Tibial nerve (tissue), 4 donors: ENCODE results near the gene NPPC. TPM values are rescaled to one million over a fixed set of nuclear protein-coding genes. Genes with fewer than 3 reads are reported as not detected.

Experiments used
- DNase-seq, 2 donors: peaks; one replicate each; pipeline ENCODE4 v3.0.0-alpha.2; 2019; ENCODE audit warnings: low spot score in 2 of 2
- H3K27ac ChIP-seq, 4 donors: fragments of 200-600 bp; sonication (generic) in 3 of 4; one replicate each; pipeline ENCODE4 v1.5.1; 2017 to 2019; ENCODE audit warnings: mild to moderate bottlenecking in 1 of 4
- H3K27me3 ChIP-seq, 2 donors: fragments of 200-600 bp; sonication (generic) in 1 of 2; one replicate each; pipeline versions ENCODE4 v1.5.1 to v1.6.0; 2017 to 2019
- H3K36me3 ChIP-seq, 3 donors: fragments of 200-600 bp; sonication (generic); one replicate each; pipeline ENCODE4 v1.5.1; 2018 to 2019
- H3K4me1 ChIP-seq, 4 donors: fragments of 200-600 bp; sonication (generic) in 3 of 4; one replicate each; pipeline ENCODE4 v1.5.1; 2017 to 2019
- H3K4me3 ChIP-seq, 4 donors: fragments of 200-600 bp; sonication (generic) in 3 of 4; one replicate each; pipeline ENCODE4 v1.5.1; 2017 to 2019; ENCODE audit warnings: mild to moderate bottlenecking in 1 of 4, moderate library complexity in 1 of 4
- H3K9me3 ChIP-seq, 4 donors: fragments of 200-600 bp; sonication (generic) in 3 of 4; one replicate each; pipeline ENCODE4 v1.5.1; 2017 to 2019
- EP300 ChIP-seq, 2 donors: sonication (generic); formaldehyde crosslinking; IDR thresholded peaks; one replicate each; pipeline ENCODE4 v1.6.1; 2017; ENCODE audit warnings: antibody characterized with exemption in 2 of 2, mild to moderate bottlenecking in 1 of 2
- POLR2A ChIP-seq, 2 donors: fragments of 450-650 bp; IDR thresholded peaks; one replicate each; pipeline ENCODE4 v1.6.1; 2017; ENCODE audit warnings: antibody characterized with exemption in 2 of 2, mild to moderate bottlenecking in 2 of 2, moderate library complexity in 2 of 2
- WGBS, 2 donors: methylation state at CpG; one replicate each; pipeline ENCODE4 v1.1.5; 2018; 5-methylcytosine and 5-hydroxymethylcytosine counted together
- total RNA-seq, 4 donors: library from RNA; depleted of rRNA; stranded (reverse); fragments of >200 nt; gene quantifications; one replicate each; pipeline ENCODE4 v1.1.0, GENCODE V29; 2016
- TF ChIP-seq, protein P1 (sequence below), 5 experiments: fragments of 200-600 bp in 3 of 5; fragments of 450-650 bp in 2 of 5; sonication (generic) in 3 of 5; IDR thresholded peaks; one replicate each; pipeline ENCODE4 v1.5.1; 2016 to 2019; ENCODE audit warnings: antibody characterized with exemption in 5 of 5, mild to moderate bottlenecking in 3 of 5, moderate library complexity in 2 of 5

The NPPC gene
- total RNA-seq, 4 donors from 2014 or later: not detected

DNA sequence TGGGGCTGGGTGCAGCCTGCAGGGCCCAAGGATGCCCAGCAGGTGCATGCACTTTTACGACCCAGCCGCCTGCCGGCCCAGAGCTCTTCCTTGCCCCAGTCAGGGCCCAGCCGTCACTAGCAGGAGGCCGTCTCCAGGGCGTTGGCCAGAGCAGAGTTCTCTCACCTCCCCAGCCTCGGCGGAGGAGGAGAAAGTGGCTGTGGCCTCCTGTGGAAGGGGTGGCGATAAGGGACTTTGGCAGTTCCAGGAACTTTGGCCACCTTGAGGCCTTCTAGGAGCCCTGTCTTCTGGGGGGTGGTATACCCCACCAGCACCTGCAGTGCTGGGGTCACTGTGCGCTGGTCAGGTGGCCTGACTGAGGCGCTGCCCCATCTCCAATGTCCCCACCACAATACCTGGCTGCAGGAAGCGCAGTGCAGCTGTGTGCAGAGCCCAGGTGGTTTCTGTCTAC lies 22.0 kb downstream of the NPPC start:
- no peak overlapping the region for H3K4me3 ChIP-seq
- no peak for TF ChIP-seq POLR2A (IDR thresholded peaks at IDR 0.05)
- TF ChIP-seq, protein P1, sequence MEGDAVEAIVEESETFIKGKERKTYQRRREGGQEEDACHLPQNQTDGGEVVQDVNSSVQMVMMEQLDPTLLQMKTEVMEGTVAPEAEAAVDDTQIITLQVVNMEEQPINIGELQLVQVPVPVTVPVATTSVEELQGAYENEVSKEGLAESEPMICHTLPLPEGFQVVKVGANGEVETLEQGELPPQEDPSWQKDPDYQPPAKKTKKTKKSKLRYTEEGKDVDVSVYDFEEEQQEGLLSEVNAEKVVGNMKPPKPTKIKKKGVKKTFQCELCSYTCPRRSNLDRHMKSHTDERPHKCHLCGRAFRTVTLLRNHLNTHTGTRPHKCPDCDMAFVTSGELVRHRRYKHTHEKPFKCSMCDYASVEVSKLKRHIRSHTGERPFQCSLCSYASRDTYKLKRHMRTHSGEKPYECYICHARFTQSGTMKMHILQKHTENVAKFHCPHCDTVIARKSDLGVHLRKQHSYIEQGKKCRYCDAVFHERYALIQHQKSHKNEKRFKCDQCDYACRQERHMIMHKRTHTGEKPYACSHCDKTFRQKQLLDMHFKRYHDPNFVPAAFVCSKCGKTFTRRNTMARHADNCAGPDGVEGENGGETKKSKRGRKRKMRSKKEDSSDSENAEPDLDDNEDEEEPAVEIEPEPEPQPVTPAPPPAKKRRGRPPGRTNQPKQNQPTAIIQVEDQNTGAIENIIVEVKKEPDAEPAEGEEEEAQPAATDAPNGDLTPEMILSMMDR (IDR thresholded peaks at IDR 0.05): no peak
- H3K36me3 ChIP-seq: no peaks in the 10 kb centered on the region
- 78 to 90% methylated on average over 6 to 10 of the region's 12 CpGs for WGBS, 2 donors
- H3K27ac ChIP-seq: no peak overlapping the region
- no peaks in the 10 kb centered on the region for H3K9me3 ChIP-seq
- no peaks in the 10 kb centered on the region for H3K4me1 ChIP-seq
- H3K27me3 ChIP-seq: peaks cover 0 to 7% of the 10 kb centered on the region in 2 donors
- DNase-seq: no peak

DNA sequence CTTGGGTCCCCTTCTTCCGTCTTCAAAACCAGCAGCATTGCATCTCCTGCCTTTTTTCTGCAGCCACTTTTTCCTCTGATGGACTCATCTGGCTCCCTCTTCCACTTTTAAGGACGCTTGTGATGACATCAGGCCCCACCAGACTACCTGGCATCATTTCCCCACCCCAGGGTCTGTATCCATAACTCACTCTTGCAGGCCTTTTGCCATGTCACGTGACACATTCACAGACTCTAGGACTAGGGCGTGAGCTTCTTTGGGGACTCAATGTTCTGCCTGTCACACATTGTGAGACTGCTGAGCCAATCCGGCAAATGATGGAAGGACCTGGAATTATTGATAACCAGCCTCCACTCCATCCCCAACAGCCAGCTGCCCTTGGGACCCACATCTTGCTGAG lies 23.6 kb downstream of the NPPC start:
- no peak overlapping the region for H3K4me3 ChIP-seq
- H3K27me3 ChIP-seq: peaks cover 0 to 7% of the 10 kb centered on the region in 2 donors
- H3K9me3 ChIP-seq: no peaks in the 10 kb centered on the region
- no peaks in the 10 kb centered on the region for H3K36me3 ChIP-seq
- no peaks in the 10 kb centered on the region for H3K4me1 ChIP-seq
- TF ChIP-seq EP300 (IDR thresholded peaks at IDR 0.05) (no peak), POLR2A (IDR thresholded peaks at IDR 0.05) (no peak)
- TF ChIP-seq, protein P1 (IDR thresholded peaks at IDR 0.05): no peak
- no peak for DNase-seq
- H3K27ac ChIP-seq: no peak overlapping the region
- 75 to 76% methylated on average over 5 of the region's 5 CpGs for WGBS, 2 donors

GRCh38 chr2:231900972-231901371 lies 25.2 kb downstream of the NPPC start:
- H3K36me3 ChIP-seq: no peaks in the 10 kb centered on the region
- no peaks in the 10 kb centered on the region for H3K4me1 ChIP-seq
- no peak for DNase-seq
- H3K27me3 ChIP-seq: peaks cover 0 to 7% of the 10 kb centered on the region in 2 donors
- no peaks in the 10 kb centered on the region for H3K9me3 ChIP-seq
- no peak overlapping the region for H3K27ac ChIP-seq
- TF ChIP-seq, protein P1 (IDR thresholded peaks at IDR 0.05): no peak
- no peak for TF ChIP-seq POLR2A (IDR thresholded peaks at IDR 0.05)
- TF ChIP-seq EP300 (IDR thresholded peaks at IDR 0.05): no peak
- 64 to 71% methylated on average over 5 of the region's 5 CpGs for WGBS, 2 donors
- no peak overlapping the region for H3K4me3 ChIP-seq

- Histone ChIP-seq H3K4me1 (no peaks in the 10 kb centered on the region), H3K27me3 (peaks cover 0 to 7% of the 10 kb centered on the region in 2 donors), H3K4me3 (no peak overlapping the region), H3K27ac (no peak overlapping the region), H3K9me3 (peaks cover 0 to 2% (median 0%) of the 10 kb centered on the region in 4 donors), H3K36me3 (no peaks in the 10 kb centered on the region)
- WGBS, 2 donors: 10 to 17% methylated on average over 21 to 22 of the region's 22 CpGs
- DNase-seq: peak; percentile 34 to 58
- TF ChIP-seq, protein P1 (IDR thresholded peaks at IDR 0.05): peak; percentile 50 to 66 (median 55)
- no peak for TF ChIP-seq EP300 (IDR thresholded peaks at IDR 0.05)
Observed at GRCh38 chr2:231900486-231900942, 25.7 kb downstream of the NPPC start.

- Histone ChIP-seq H3K27me3 (no peaks in the 10 kb centered on the region), H3K4me1 (no peaks in the 10 kb centered on the region), H3K36me3 (no peaks in the 10 kb centered on the region), H3K4me3 (no peak overlapping the region), H3K9me3 (peaks cover 0 to 2% (median 0%) of the 10 kb centered on the region in 4 donors), H3K27ac (no peak overlapping the region)
- no peak for DNase-seq
- WGBS, 2 donors: 85 to 89% methylated on average over 15 of the region's 15 CpGs
- no peak for TF ChIP-seq POLR2A (IDR thresholded peaks at IDR 0.05)
- TF ChIP-seq, protein P1 (IDR thresholded peaks at IDR 0.05): no peak
- no peak for TF ChIP-seq EP300 (IDR thresholded peaks at IDR 0.05)
Observed at GRCh38 chr2:231894566-231895380, 31.4 kb downstream of the NPPC start.
